Stimulated activated CD4-positive, alpha-beta T cell treated with anti-CD3 and anti-CD28 coated beads, Interleukin-4, amount 100 ng/mL, for 48 hours (primary cell): ENCODE data around the gene TRAF1.
A peak's percentile ranks its signal among the peaks of the same experiment; 100 is the strongest.

Experiments
- DNase-seq, 2 donors: peaks; one replicate each; pipeline ENCODE4 v3.0.0-alpha.2; 2020; ENCODE audit warnings: low read depth in 2 of 2

TRAF1 gene

GRCh38 chr9:120870206-120870605, 56.4 kb downstream of the TRAF1 start:
- no peak for DNase-seq

GRCh38 chr9:120869726-120870125, 56.9 kb downstream of the TRAF1 start:
- no peak for DNase-seq

DNA sequence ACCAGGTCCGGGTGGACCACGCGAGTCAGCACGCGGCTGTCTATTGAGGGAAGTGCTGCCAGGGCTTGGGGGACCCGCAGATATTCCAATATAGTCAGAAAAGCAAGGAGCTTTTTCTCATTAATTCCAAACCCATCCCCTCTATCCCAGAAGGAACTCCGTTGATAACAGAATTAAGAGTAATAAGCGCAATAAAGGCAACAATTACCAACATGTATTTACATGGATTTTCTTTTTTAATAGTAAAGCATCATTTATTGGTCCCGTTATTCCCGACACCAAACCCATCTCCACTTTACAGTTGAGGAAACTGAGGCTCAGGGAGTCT, 57.3 kb downstream of the TRAF1 start:
- no peak for DNase-seq

DNA sequence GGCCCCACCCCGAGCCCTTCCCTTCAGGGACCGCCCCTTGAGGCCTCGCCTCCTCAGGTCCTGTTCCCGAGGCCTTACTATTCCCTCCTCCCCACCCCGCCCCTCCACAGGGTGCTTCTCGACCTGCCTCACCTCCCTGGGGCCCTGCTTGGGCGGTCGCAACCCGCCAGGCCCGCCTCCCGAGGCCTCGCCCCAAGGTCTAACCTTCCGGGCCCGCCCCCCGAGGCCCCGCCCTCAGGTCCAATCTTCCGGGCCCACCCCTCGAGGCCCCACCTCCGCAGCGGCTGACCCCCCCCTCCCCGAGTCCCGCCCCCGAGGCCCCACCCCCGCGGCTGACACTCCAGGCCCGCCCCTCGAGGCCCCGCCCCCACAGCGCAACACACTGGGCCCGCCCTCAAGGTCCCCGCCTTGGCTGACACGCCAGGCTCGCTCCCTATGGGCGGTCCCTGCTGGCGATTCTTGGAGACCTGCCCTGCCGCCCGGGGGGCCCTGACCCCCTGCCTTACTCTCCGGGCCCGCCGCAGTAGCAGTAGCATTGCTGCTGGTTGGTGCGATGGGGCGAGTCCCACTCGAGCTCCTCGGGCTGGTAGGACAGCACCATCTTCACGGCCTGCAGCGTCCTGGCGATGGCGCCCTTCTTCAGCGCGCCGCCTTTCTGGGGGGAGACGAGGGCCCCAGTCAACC, 57.8 kb downstream of the TRAF1 start:
- DNase-seq, result peak; percentile 96 to 97

DNA sequence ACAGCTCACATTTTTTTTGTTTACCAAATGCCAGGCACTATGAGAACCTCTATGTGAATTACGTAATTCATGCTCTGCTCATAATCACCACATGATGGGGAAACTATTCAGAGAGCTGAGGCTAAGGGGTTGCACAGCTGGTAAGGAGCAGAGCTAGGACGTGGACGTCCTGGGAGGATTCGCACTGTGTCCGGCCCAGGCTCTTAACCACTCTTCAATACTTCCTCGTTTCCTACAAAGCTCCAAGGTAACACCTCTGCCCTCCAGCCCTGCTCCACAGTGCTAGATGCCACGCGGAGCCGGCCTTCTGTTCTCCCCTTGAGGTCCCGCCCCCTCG, 58.3 kb downstream of the TRAF1 start:
- DNase-seq, result no peak

GRCh38 chr9:120867676-120868338, 58.8 kb downstream of the TRAF1 start:
- DNase-seq, result no peak

DNA sequence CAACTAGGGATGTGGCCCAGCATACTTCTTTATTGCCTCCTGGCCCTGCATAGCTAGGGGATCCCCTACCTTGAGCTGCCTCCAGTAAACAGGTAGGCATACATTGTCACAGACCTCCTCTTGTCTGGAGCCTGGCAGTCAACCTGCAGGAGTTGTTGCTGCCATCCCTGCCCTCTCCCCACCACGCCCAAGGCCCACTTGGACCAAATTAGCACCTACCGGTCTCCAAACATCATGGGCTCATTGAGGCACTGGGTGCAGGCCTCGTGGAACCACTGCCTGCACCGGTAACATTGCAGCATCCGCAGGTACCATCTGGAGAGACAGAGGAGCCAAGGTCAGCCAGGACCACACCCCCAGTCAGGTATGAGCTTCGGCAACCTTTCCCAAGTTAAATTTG, 59.9 kb downstream of the TRAF1 start:
- DNase-seq, result no peak

GRCh38 chr9:120865809-120866208, 60.8 kb downstream of the TRAF1 start:
- no peak for DNase-seq

- DNase-seq, result no peak
Measured at GRCh38 chr9:120865176-120865575, 61.4 kb downstream of the TRAF1 start.

DNA sequence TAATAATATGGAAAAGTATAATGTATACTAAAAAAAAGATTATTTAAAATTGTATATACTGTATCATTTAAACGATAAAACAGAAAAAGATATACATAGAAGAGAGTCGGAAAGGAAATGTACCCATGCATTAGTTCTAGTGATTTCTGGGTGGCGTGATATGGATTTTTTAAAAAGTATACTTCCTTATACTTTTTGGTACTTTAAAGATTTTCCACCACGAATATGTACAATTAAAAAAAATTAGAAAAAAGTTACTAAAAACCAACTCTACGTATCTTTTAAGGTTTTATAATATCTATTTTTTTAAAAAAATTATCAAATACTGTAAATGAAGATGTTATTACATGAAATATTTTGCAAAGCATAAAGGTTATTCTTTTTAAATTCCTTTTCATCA, 61.9 kb downstream of the TRAF1 start:
- no peak for DNase-seq

- DNase-seq, result no peak
Measured at GRCh38 chr9:120863833-120864232, 62.8 kb downstream of the TRAF1 start.

- no peak for DNase-seq
Measured at GRCh38 chr9:120862452-120862851, 64.1 kb downstream of the TRAF1 start.

DNA sequence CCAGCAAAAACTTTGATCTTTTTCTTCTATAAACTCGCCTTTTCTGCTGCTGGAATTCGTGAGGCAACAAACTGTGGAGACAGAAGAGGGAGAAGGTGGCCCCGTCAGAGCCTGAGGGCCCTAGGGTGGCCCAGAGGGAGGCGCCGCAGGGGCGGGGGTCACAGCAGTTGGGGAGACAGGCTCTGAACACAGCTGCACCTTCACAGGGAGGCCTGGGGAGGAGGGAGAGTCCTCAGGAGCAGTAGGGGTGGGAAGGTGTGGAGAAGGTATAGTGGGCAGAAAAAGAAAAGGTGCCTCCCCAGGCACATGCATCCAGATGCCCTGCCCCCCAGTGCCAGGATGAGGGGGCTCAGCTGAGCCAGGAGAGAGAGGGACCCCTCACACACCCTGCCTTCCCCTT, 64.7 kb downstream of the TRAF1 start:
- DNase-seq, result no peak

GRCh38 chr9:120860083-120860482, 66.5 kb downstream of the TRAF1 start:
- no peak for DNase-seq

DNA sequence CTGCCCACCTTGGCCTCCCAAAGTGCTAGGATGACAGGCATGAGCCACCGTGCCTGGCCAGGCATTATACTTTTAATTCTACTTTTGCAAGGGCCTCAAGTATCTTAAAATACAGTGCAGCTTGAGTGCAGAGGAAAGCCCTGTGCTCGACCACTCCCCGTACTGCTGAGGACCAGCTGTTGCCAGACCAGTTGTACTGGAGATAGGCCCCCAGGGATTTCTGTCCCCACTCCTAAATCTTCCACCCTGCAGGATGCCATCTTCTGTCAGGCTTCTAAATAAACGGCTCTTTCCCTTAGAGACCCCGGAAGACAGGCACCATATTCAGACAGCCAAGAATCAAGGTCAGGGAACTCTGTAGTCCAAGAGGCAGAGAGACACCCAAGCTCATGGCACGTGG, 67.2 kb downstream of the TRAF1 start:
- DNase-seq, result no peak

DNA sequence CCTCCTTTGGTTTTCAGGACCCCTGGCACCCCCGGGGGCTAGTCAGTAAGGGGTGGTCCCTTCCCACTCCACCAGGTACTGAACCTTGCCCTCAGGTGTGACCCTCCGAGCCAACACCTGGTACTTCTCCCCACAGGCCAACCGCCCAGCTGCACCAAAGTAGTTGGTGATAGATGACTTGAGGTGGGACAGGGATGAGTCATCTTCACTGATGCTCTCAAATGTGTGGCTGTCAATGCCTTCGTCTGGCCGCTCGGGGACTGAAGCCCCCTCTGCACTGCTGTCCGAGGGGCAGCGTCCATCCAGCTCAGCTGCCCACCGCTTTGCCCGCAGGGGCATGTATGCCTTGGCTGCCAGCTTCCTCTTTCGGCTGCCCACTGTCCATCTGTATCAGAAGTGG, 68.7 kb downstream of the TRAF1 start:
- DNase-seq, result no peak

GRCh38 chr9:120857481-120857880, 69.1 kb downstream of the TRAF1 start:
- DNase-seq, result no peak

GRCh38 chr9:120856700-120857099, 69.9 kb downstream of the TRAF1 start:
- DNase-seq, result no peak

- no peak for DNase-seq
Measured at GRCh38 chr9:120855827-120856670, 70.5 kb downstream of the TRAF1 start.

- DNase-seq, result no peak
Measured at GRCh38 chr9:120854596-120855327, 71.8 kb downstream of the TRAF1 start.

DNA sequence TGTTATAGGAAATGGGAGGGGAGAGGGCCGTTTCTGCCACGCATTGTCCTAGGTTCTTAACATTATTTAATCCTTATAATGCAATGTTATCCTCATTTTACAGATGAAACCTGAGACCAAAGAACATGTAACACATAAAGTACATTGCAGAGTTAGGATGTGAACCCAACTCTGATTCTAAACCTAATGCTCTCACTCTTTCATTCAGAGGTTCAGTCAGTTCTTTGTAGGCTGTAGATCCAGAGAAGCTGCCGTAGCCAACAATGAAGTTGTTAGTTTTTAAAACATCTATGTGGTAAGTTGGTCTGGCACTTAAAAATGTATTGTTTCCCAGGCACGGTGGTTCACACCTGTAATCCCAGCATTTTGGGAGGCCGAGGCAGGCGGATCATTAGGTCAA, 73.4 kb downstream of the TRAF1 start:
- DNase-seq, result no peak
